ENCODE data around the gene PABPC1L. TPM values are rescaled to one million over a fixed set of nuclear protein-coding genes. Genes with fewer than 3 reads are reported as not detected.

Gene PABPC1L
- total RNA-seq, 1 experiment from 2014 or later, result 90.7 TPM

GRCh38 chr20:44894959-44895358, 14.9 kb upstream of the PABPC1L start (continued):
- TF ChIP-seq ZNF263 (CRISPR knock-in tag; IDR thresholded peaks at IDR 0.05; ENCODE audit: low read depth) (no peak), NFE2L1 (CRISPR knock-in tag; IDR thresholded peaks at IDR 0.05) (no peak), JUN (CRISPR knock-in tag; IDR thresholded peaks at IDR 0.05) (no peak), TP53 (CRISPR knock-in tag; IDR thresholded peaks at IDR 0.05) (no peak), IRF1 (CRISPR knock-in tag; IDR thresholded peaks at IDR 0.05) (no peak)

GRCh38 chr20:44896583-44896982, 13.3 kb upstream of the PABPC1L start:
- Mint-ChIP-seq H3K4me3 (no peak overlapping the region), H3K27ac (0 out of 2 replicates have a peak overlapping the region, but pooled peaks have one; percentile 73), H3K9me3 (no peaks in the 10 kb centered on the region), H3K4me1 (peaks cover 17% of the 10 kb centered on the region), H3K36me3 (peaks cover 10% of the 10 kb centered on the region; the same call in 1 of the 2 replicates), H3K27me3 (ENCODE audit: low read depth) (no peaks in the 10 kb centered on the region)
- 0 out of 2 replicates have a peak, but pooled peaks have one; percentile 34 for TF ChIP-seq GABPB1 (CRISPR knock-in tag; IDR thresholded peaks at IDR 0.05)
- no peak for TF ChIP-seq HMGXB4 (CRISPR knock-in tag; IDR thresholded peaks at IDR 0.05)
- DNase-seq (ENCODE audit: low spot score), result no peak
- POLR2A ChIA-PET, result interaction anchor here (1.4 kb wide), 1 partner anchor 13 kb away, joined by 4 read pairs; the partner anchor contains the start of gene PABPC1L
- CTCF ChIA-PET, result interaction anchor here (1.0 to 1.9 kb wide), 3 partner anchors 8 to 149 kb away, joined by 4 to 5 read pairs (median 4); no protein-coding TSS in a partner anchor
- no peak for ATAC-seq

GRCh38 chr20:44897133-44897532, 12.7 kb upstream of the PABPC1L start:
- POLR2A ChIA-PET, result no interaction called here
- TF ChIP-seq HMGXB4 (CRISPR knock-in tag; IDR thresholded peaks at IDR 0.05) (no peak), AR (CRISPR knock-in tag; IDR thresholded peaks at IDR 0.05) (no peak), ZNF512 (CRISPR knock-in tag; IDR thresholded peaks at IDR 0.05; ENCODE audit: borderline replicate concordance) (no peak), ZNF232 (CRISPR knock-in tag; IDR thresholded peaks at IDR 0.05) (no peak), ATF6 (CRISPR knock-in tag; IDR thresholded peaks at IDR 0.05) (no peak), ZNF423 (CRISPR knock-in tag; IDR thresholded peaks at IDR 0.05) (no peak), ZNF532 (CRISPR knock-in tag; IDR thresholded peaks at IDR 0.05; ENCODE audit: borderline replicate concordance) (no peak), KAT7 (CRISPR knock-in tag; IDR thresholded peaks at IDR 0.05; ENCODE audit: borderline replicate concordance) (no peak), MLX (CRISPR knock-in tag; IDR thresholded peaks at IDR 0.05) (no peak), FOXK1 (CRISPR knock-in tag; IDR thresholded peaks at IDR 0.05) (no peak), CREB1 (CRISPR knock-in tag; IDR thresholded peaks at IDR 0.05) (no peak)

More at GRCh38 chr20:44897133-44897532, 12.7 kb upstream of the PABPC1L start:
- no peaks in the 10 kb centered on the region for H3K9me3 Mint-ChIP-seq
- ATAC-seq (no peak), DNase-seq (ENCODE audit: low spot score) (no peak)
- no peaks in the 10 kb centered on the region for H3K27me3 Mint-ChIP-seq (ENCODE audit: low read depth)
- H3K36me3 Mint-ChIP-seq, result peaks cover 11% of the 10 kb centered on the region
- H3K4me3 Mint-ChIP-seq, result no peak overlapping the region
- CTCF ChIA-PET, result interaction anchor here (0.7 to 1.9 kb wide), 4 partner anchors 9 to 150 kb away, joined by 4 to 5 read pairs (median 4); partner anchors contain the start of gene PABPC1L
- H3K4me1 Mint-ChIP-seq, result peaks cover 17% of the 10 kb centered on the region
- H3K27ac Mint-ChIP-seq, result no peak overlapping the region

All from WTC11 (cell line).